ENCODE data around the gene CYP3A4. TPM values are rescaled to one million over a fixed set of nuclear protein-coding genes. Genes with fewer than 3 reads are reported as not detected.
A peak's percentile ranks its signal among the peaks of the same experiment; 100 is the strongest.
"Not testable (repeated sequence)": the region's sequence is repeated elsewhere in the genome, so short reads cannot be mapped to it uniquely, and the experiment has no call there.

Gene CYP3A4
- total and polyA plus RNA-seq, 12 donors = 0.14 to 34.6 (median 1.00) TPM

- Histone ChIP-seq H3K9me3 (replicated peaks in 1 of 3) (no peaks in the 10 kb centered on the region), H3K27ac (no peak overlapping the region), H3K4me3 (no peak overlapping the region), H3K4me1 (replicated peaks in 1 of 2) (no peaks in the 10 kb centered on the region), H3K27me3 (no peaks in the 10 kb centered on the region), H3K36me3 (replicated peaks in 1 of 2) (no peaks in the 10 kb centered on the region)
- intact Hi-C loops (cut with DNase I) = no loop called here
- TF ChIP-seq CTCF (IDR thresholded peaks at IDR 0.05) (no peak), POLR2A (IDR thresholded peaks at IDR 0.05) (no peak)
- 48 to 62% (median 59%) methylated on average over 7 of the region's 7 CpGs for WGBS, 4 donors
- DNase-seq = peak; percentile 46 to 80 (median 69)
Measured at GRCh38 chr7:99762680-99763327, 21.2 kb downstream of the CYP3A4 start.

GRCh38 chr7:99755085-99755484, 28.9 kb downstream of the CYP3A4 start:
- no peaks in the 10 kb centered on the region for H3K9me3 ChIP-seq (replicated peaks in 1 of 3)
- H3K4me1 ChIP-seq (replicated peaks in 1 of 2) = peaks cover 8 to 24% of the 10 kb centered on the region in 2 donors
- DNase-seq = no peak
- H3K36me3 ChIP-seq (replicated peaks in 1 of 2) = no peaks in the 10 kb centered on the region
- intact Hi-C loops (cut with DNase I) = no loop called here
- H3K27ac ChIP-seq = no peak overlapping the region
- H3K4me3 ChIP-seq = no peak overlapping the region
- 76 to 92% (median 78%) methylated on average over 1 of the region's 1 CpG for WGBS, 4 donors
- H3K27me3 ChIP-seq = no peaks in the 10 kb centered on the region
- TF ChIP-seq CTCF (IDR thresholded peaks at IDR 0.05) (no peak), POLR2A (IDR thresholded peaks at IDR 0.05) (no peak)

- peak; percentile 24 to 72 (median 40) for DNase-seq
- H3K36me3 ChIP-seq (replicated peaks in 1 of 2) = no peaks in the 10 kb centered on the region
- H3K27ac ChIP-seq = peak overlapping the region in 2 of 5 donors; percentile 21 to 40
- H3K4me1 ChIP-seq (replicated peaks in 1 of 2) = peaks cover 8 to 24% of the 10 kb centered on the region in 2 donors
- intact Hi-C loops (cut with DNase I) = no loop called here
- no peaks in the 10 kb centered on the region for H3K9me3 ChIP-seq (replicated peaks in 1 of 3)
- WGBS, 4 donors = 34 to 49% (median 41%) methylated on average over 2 to 3 of the region's 3 CpGs
- no peaks in the 10 kb centered on the region for H3K27me3 ChIP-seq
- TF ChIP-seq CTCF (IDR thresholded peaks at IDR 0.05) (no peak), POLR2A (IDR thresholded peaks at IDR 0.05) (peak in 1 of 2 donors; percentile 74)
- no peak overlapping the region for H3K4me3 ChIP-seq
Measured at GRCh38 chr7:99752356-99752755, 31.6 kb downstream of the CYP3A4 start.

GRCh38 chr7:99751322-99752052, 32.5 kb downstream of the CYP3A4 start:
- H3K4me1 ChIP-seq (replicated peaks in 1 of 2) = peaks cover 8 to 24% of the 10 kb centered on the region in 2 donors
- 3 to 20% (median 5%) methylated on average over 4 to 5 of the region's 5 CpGs for WGBS, 4 donors
- H3K36me3 ChIP-seq (replicated peaks in 1 of 2); H3K27me3 ChIP-seq; H3K4me3 ChIP-seq; H3K9me3 ChIP-seq (replicated peaks in 1 of 3); intact Hi-C loops (cut with DNase I): not testable (repeated sequence)
- H3K27ac ChIP-seq = peak overlapping the region in 1 of 5 donors; percentile 40
- DNase-seq = peak in 4 of 7 donors; percentile 27 to 50 (median 35)

Measured in adrenal gland (tissue), 12 donors.